NOMO-1 treated with DMSO at 0.1 percent for 48 hours (cell line): Measurements from ENCODE around the gene ZFC3H1.

Experiments used
- DNase-seq: peaks from one replicate; lab custom pipeline; 2025; ENCODE audit not compliant: unreplicated experiment; lab: John Stamatoyannopoulos, UW

The ZFC3H1 gene

DNA sequence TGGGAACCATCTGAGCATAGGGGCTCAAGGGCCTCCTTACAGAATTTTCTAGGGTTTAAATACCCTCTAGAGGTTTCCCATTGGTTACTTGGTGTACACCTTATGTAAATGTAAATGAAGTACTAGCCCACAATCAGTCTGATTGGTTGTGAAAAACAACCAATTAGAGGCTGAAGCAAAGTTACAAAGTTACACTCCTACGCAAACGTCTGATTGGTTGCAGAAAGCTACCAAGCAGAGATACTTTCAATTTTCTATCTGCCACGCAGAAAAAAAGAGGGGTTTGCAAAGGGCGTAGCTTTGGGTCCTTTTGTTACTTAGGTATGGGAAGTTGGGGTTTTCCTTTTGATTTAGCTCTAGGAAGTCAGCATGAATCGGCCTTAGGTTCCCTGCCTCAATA is 20.4 kb upstream of the ZFC3H1 start:
- no peak for DNase-seq

DNA sequence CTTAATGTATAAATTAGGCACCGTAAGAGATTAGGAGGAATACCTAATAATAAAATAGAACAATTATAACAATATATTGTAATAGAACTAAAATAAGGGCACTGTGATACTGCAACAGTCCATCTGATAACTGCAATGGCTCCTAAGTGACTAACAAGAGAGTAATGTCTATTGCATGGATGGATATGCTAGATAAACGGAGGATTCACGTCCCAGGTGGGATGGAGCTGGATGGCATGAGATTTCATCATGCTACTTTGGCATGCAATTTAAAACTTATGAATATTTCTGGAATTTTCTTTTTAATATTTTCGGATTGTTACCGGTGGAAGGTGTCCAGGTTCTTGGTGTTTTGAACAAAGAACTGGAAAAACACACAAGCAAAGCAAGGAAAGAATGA is 20.0 kb upstream of the ZFC3H1 start:
- DNase-seq, result no peak

- peak; percentile 37 for DNase-seq
These were observed 18.8 kb upstream of the ZFC3H1 start for GRCh38 chr12:71682466-71682865.

DNA sequence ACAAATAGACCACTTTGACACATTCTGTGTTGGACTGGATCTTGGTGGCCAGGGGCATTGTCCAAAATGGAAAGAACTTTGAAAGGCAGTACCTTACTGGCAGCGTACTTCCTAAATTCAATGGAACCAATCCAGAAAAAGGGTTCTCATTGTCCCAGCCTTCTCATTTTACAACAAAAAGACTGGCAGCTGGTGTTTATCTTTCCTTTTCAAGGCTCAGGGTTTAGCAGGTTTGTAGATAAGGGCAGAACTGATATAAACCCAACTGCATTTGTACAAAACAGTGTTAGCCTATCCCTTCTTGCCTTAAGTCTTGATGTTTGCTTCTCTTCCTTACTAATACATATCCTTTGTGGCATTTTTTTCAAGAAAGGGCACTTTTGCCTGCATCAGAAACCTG is 8.2 kb upstream of the ZFC3H1 start:
- DNase-seq, result no peak

DNA sequence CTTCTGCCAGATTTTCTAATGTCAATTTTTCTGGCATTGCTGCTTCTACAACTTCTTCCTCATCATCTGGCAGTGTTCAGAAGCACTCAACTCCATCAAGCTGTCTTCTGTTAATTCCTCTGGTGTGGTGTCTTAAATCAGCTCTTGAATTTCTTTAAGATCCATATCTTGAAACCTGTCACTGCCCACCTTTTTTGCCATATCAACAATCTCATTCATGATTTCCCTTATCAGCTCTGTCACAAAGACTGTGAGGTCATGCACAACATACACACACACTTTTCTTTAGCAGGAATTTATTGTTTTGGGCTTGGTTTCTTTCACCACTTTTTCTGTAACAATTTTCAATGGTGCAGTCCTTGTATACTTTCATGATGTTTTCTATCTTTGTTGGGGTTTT is 7.7 kb upstream of the ZFC3H1 start:
- DNase-seq, result no peak

DNA sequence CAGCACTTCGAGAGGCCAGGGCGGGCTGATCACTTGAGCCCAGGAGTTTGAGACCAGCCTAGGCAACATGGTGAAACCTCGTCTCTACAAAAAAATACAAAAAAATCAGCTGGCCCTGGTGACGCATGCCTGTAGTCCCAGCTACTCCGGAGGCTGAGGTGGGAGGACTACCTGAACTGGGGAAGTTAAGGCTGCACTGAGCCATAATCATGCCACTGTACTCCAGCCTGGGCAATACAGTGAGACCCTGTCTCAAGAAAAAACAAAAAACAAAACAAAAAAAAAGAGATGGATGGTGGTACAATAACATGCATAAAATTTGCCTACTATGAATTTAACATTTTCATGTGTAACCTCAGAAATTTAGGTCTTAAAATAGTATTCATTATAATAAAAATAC is 2.6 kb upstream of the ZFC3H1 start:
- DNase-seq, result no peak

DNA sequence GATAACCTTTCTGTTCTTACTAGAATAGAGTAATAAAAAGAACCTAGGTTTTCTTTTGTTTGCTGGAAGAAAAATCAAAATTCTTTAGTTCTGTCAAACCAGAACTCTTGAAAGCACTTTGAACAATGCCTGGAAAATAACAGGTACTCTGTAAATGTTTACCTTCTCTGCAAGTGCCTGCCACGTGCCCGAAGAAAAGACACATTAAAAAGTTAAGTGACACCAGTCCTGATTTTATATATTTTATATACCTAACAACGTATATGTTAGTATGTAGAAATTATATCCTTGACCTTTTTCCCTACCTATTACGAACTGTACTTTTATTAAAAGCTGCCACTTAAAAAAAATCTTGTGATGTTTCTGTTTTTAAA is 1.4 kb upstream of the ZFC3H1 start:
- DNase-seq, result no peak

- DNase-seq, result no peak
These were observed 902 bp upstream of the ZFC3H1 start for GRCh38 chr12:71664411-71665089.

DNA sequence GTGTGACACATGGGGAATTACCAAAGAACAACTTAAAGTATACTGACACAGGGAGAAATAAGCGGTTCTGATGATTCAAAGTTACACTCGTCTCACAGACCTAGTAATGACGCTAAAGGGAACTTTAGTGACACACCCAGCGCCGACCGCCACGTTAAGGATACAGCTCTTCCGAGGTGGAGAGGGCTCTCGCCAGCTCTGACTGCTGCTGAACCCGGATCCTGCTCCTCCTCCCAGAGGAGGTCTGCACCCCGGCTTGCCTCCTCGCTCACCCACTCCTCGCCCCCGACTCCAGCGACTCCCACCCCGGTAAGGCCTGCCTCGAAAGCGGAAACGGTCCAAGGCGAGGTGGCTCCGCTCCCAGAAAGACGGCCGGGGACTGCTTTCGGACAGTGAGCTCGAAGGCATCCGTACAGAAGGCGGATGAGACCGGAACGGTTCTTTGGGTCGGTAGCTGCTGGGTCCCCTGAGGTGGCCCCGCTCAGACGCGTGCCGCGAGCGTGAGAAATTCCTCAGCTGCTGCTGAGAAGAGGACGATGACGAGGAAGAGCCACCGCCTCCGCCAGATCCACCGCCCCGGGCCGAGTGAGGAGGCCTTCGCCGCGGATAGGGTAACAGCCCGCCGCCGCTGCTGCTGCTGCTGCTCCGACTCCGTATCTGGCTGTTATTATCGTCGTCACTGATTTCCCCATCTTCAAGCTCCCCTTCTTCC is 643 bp downstream of the ZFC3H1 start:
- DNase-seq, result peak; percentile 68

DNA sequence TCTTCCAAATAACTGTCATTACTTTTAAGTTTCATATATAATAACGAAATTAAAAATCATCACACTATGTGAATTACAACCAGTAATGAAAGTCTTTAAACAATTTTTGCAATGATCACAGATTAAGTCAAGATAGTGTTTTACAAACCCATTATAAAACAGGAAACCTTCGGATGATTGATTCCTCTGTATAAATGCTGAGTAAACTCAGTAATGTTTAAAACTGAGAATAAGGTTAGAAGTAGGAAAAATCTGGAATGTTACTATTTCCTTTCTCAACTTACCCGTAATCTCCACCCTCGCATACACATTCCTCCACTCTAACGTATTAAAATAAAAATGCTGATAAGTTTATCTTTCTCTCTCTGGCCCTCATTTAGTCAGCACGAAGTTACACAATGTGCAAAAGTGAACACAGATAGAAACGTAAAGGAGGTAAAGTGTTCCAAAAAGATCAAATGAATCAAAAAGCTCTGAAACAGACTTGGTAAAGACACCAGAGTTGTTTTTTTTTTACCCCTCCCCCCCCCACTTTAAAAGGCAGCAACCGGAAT is 1.6 kb downstream of the ZFC3H1 start:
- no peak for DNase-seq

- DNase-seq, result no peak
These were observed 6.9 kb downstream of the ZFC3H1 start for GRCh38 chr12:71656740-71657139.

DNA sequence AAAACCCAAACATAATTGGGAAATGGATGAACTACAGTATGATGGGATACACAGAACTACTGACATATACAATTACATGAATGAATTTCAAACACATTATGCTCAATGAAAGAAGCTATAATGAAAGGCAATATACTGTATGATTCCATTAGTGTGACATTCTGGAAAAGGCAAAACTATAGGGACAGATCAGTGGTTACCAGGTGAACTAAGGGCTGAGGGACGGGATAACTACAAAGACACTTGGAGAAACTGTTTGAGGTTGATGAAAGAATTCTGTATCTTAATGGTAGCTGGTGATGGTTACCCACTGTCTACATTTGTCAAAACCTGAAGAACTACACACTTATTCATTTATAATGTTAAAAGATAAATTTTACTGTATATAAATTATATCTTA is 7.7 kb downstream of the ZFC3H1 start:
- DNase-seq, result no peak

- no peak for DNase-seq
These were observed 8.2 kb downstream of the ZFC3H1 start for GRCh38 chr12:71655495-71655894.

DNA sequence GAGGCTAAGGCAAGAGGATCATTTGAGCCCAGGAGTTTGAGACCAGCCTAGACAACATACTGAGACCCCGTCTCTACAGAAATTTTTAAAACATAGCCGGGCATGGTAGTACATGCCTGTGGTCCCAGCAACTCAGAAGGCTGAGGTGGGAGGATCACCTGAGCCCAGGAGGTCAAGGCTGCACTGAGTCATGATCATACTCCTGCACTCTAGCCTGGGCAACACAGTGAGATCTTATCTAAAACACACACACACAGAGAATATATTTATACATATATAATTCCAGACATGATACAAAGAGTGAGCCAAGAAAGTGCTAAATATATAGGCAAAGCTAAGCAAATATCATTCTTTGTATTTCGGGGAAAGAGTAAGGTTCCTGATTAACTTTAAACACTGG is 9.4 kb downstream of the ZFC3H1 start:
- DNase-seq, result no peak

DNA sequence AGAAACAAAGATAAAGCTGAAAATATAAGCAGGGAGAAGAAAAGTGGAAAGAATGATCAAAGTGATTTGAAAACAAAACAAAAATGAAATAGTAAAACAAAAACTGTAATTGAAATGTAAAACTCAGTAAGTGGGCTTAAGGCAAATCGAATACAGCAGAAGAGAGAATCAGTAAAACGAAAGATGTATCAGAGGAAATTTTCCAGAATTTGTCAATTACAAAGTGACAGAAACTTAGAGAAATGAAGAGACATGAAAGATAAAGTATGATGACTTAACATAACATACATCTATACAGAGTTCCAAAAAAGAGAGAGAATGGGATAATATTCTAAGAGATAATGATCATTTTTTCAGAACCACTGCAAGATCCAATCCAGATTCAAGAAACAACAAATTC is 10.5 kb downstream of the ZFC3H1 start:
- DNase-seq, result no peak

DNA sequence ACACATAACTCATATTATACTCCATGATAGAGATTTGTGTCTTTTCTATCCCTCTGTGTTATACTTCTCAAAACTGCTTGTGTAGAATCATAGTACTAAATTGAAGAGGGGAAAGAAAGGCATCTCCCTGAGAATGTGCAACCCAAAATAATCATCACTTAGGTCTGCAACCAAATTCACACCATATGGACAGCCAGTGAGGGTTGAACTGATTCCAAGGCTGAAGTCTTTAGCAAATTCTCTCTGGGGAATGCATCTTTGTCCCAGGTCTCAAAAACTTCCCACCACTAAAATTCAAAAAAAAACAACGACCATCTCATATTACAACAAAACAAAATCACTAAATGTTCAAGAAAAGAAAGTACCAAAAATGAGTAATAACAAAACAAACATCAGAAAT is 11.0 kb downstream of the ZFC3H1 start:
- no peak for DNase-seq

- no peak for DNase-seq
These were observed 14.2 kb downstream of the ZFC3H1 start for GRCh38 chr12:71649401-71649800.

GRCh38 chr12:71648537-71648936 is 15.1 kb downstream of the ZFC3H1 start:
- DNase-seq, result no peak

- DNase-seq, result no peak
These were observed 17.1 kb downstream of the ZFC3H1 start for GRCh38 chr12:71646512-71646911.

DNA sequence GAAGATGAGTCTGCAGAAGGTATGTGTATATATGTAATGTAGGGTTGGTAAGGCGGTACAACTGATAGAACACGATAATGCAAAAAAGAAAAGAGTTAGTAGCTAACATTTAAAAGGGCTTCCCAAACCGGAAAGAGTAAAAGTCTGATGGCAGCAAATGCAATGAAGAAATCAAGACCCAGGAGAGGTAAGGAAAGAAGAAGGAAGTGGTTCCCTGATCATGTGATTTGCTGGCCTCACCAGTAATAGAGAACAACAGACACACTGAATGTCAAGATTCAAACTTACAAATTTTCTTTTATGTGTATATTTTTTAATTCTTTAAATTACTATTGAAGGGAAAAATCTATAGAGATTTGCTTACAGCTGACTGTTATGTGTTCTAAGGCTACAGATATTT is 18.4 kb downstream of the ZFC3H1 start:
- peak; percentile 54 for DNase-seq

GRCh38 chr12:71642264-71642663 is 21.4 kb downstream of the ZFC3H1 start:
- no peak for DNase-seq

- no peak for DNase-seq
These were observed 22.3 kb downstream of the ZFC3H1 start for GRCh38 chr12:71641390-71641789.

GRCh38 chr12:71640316-71640715 is 23.3 kb downstream of the ZFC3H1 start:
- DNase-seq, result no peak
